Stomach (tissue), 4 donors: ENCODE results near the gene C3orf70.

Source experiments
- CTCF ChIP-seq, 7 experiments: fragments of 450-650 bp in 4 of 7; fragments of 200-600 bp in 3 of 7; sonication (generic) in 3 of 7; IDR thresholded peaks; one replicate each; pipeline ENCODE4 v1.5.1; 2016 to 2019; ENCODE audit warnings: antibody characterized with exemption in 7 of 7, control low read depth in 2 of 7, mild to moderate bottlenecking in 1 of 7
- EP300 ChIP-seq: sonication (generic); formaldehyde crosslinking; IDR thresholded peaks from one replicate; pipeline ENCODE4 v1.6.1; 2017; ENCODE audit warnings: antibody characterized with exemption
- POLR2A ChIP-seq, 4 donors: fragments of 450-650 bp; IDR thresholded peaks; one replicate each; pipeline ENCODE4 v1.6.1; 2016; ENCODE audit warnings: antibody characterized with exemption in 4 of 4, control low read depth in 2 of 4, mild to moderate bottlenecking in 1 of 4, moderate library complexity in 1 of 4
- POLR2AphosphoS5 ChIP-seq, 3 donors: sonication (generic); formaldehyde crosslinking; IDR thresholded peaks; one replicate each; pipeline ENCODE4 v1.6.1; 2016; ENCODE audit warnings: antibody characterized with exemption in 3 of 3

GRCh38 chr3:185161761-185162160, 8.9 kb upstream of the C3orf70 start:
- TF ChIP-seq POLR2AphosphoS5 (IDR thresholded peaks at IDR 0.05) (no peak), CTCF (IDR thresholded peaks at IDR 0.05) (no peak), POLR2A (IDR thresholded peaks at IDR 0.05) (no peak), EP300 (no peak)
